HG03575 (cell line): ENCODE data around the gene TRABD2B.

Experiments
- ATAC-seq: cut with Tn5 transposase; IDR thresholded peaks from one replicate; pipeline ENCODE4 v1.9.1; 2021; ENCODE audit not compliant: unreplicated experiment, insufficient number of reproducible peaks, low FRiP score; ENCODE audit errors: extremely low read depth

The TRABD2B gene

DNA sequence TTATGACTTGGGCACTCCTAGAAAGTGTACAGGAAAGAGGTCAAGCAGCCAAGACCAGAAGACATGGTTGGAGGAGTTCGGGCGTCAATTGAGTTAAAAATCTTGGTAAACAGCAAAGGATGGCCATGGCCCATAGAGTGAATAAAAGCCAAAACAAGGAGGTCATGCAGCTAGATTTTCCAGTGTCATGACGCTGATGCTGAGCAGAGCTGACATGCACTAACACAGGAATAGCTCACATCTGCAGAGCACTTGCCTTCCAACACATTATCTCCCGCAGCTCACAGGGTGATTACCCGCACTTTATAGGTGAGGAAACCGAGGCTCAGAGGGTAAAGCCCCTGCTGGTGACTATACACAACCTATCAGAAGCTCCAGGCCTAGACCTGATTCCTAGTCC, 49.7 kb downstream of the TRABD2B start:
- ATAC-seq: no peak

DNA sequence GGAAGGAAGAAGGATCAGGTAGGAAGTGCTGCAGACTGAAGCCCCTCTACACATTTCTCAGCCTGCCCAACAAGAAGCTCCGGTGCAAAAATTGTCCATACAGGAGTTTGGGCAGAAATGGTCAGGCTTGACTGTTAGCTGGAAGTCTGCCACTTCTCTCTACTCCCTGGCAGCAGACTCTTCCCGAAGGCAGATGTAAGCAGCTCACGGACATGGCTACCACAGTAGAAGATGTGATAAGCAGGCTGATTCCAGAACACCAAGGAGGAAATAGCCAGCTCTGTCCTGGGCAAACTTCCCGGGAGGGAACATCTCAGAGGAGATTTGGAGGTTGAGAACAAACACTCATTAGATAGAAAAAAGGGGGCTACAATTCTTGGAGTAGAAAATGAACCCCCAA, 52.6 kb downstream of the TRABD2B start:
- no peak for ATAC-seq

DNA sequence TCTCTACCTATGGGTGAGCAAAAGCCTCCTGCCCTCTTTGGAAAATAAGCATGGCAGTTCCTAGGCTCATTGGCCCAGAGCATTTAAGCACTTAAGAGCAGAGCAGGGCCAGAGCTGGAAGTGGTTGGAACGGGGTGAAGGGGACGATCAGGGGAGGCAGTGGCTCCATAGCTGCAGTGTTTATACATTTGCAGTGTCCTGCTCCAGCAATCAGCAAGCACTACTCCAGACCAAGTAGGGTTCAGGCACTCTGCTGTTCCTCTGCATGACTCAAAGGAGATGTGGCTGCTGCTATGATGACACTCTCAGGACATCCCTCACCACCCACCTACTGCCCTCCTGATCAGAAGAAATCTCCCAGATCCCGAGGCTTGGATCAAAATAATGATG, 55.0 kb downstream of the TRABD2B start:
- no peak for ATAC-seq

DNA sequence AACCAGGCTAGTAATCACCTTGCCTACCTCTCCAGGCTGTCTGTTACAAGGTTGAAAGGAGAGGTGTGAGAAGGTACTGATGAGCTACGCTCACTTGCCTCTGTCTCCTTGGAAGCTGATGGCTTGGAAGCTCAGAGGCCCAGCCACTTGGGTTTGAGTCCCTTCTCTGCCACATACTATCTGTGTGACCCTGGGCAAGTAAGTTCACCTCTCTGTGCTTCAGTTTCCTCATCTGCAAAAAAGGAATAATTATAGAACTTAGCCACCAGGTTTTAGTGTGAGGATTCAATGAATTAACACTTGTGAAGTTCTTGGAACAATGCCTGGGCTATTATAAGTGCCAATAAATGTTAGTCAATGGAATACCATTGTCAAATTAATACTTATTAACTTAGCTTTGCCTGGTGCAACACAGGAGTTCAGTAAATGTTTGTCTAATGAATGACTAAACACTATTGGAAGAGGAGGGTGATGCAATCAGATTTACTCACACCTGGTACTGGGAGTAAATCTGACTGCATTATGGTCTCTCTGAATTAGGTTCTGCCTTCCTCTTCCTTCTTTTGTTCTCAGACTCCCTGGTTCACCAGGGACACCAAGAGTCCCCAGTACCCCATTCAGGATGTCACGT, 55.5 kb downstream of the TRABD2B start:
- ATAC-seq: no peak

DNA sequence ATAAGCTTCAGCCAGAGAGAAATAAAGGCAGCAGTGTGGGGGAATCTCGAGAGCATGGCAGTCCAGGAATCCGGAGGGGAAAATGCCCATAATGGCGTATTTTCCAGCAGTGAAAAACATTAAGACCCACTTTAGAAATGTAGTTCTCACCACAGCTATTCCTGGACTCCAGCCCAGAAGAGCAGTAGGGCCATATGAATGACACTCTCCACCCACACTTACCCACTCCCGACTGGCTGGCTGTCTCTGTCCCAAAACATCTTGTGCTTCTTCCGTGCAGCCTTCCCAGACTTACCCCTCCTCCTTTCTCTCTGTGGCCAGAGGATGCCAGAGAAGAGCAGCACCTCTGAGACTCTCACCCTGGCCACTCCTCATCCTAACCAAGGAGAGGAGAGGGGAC, 56.4 kb downstream of the TRABD2B start:
- no peak for ATAC-seq

DNA sequence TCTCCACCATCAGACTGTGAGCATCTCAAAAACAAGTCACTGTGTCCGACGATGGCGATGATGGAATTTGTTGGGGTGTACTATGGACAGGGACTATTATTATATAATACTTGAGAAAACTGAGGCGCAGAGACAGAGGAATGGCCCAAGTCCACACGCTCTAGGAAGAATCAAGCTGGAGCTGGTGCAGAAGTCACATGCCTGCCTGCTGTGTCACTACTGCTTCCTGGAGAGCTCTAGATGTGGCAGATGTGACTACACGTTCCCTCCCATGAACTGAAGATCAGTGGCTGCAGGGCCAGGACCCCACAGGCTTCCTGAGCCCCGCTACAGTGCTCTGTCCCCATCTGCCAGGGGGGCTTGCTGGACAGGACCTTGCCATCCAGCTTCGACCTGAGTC, 56.9 kb downstream of the TRABD2B start:
- ATAC-seq: no peak

DNA sequence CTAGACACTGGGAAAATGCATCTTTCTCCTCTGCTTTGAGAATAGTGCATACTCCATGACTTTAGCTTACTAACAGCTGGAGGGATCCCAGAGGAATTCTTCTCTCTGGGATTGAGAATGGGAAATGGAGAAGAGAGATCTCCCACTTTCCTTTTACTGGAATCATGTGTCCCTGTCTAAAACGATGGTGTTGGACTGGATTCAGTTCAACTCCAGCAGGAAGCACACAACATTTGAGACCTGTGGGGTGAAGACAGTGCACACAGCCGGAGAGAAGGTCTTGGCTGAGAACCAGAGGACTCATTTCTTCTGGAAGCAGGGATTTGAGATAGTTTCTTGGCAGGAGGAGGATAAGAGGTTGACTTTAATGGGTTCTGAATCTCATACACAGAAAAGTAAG, 58.7 kb downstream of the TRABD2B start:
- ATAC-seq: no peak

DNA sequence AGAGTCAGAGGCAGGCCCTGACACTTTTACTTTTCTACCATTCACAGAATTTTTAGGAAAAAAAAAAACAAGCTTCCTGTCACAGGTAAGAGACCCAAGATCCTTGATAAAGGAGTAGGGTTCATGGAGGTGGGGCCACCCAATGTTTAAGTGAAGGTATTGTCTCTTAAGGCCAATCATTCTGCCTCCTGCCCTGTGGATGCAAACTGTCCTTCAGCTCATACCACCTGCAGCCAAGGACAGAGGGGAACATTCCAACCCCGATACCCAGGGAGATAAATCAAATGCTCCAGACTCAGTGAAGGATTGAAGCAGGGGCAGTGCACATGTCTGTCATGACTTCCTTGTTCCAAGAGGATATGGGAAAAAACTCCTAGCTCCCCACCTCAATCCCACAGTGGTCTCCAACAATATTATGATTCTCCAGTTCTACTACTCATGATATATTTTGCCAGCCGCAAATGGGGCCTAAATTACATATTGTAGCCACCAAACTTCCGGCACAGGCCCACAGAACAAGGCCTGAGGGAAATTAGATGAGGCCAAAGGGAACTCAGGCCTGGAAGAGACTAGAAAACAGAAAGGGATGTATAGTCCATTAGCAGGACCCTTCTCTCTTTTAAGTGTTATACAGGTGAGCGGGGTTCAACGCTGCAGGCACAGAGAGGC, 59.5 kb downstream of the TRABD2B start:
- ATAC-seq: no peak

DNA sequence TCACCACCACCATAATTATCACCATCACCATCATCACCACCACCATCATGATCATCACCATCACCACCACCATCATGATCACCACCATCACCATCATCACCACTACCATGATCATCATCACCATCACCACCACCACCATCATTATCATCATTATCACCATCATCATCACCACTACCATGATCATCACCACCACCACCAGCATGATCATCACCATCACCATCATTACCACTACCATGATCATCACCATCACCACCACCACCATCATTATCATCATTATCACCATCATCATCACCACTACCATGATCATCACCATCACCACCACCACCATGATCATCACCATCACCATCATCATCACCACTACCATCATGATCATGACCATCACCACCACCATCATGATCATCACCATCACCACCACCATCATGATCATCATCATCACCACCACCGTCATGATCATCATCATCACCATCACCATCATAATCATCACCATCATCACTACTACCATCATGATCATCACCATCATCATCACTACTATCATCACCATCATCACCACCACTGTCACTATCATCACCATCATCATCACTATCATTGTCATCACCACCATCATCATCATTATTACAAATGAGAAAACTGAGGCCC, 60.2 kb downstream of the TRABD2B start:
- no peak for ATAC-seq

DNA sequence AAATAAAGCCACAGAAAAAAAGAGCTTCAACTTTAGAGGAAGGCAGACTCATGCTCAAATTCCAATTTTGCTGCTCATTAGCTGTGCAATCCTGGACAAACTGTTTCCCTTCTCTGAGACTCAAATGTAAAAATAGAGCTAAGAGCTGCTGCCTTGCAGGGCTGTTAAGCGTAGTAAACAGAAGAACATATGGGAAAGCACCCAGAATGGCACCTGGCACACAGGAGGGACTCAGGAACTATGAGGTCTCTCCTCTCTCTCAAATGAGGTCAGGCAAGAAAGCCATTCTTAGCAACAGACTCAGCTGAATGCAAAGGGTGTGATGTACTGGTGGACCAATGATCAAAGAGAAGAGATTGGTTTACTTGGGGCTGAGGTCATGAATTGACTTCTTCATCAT, 61.3 kb downstream of the TRABD2B start:
- ATAC-seq: no peak

DNA sequence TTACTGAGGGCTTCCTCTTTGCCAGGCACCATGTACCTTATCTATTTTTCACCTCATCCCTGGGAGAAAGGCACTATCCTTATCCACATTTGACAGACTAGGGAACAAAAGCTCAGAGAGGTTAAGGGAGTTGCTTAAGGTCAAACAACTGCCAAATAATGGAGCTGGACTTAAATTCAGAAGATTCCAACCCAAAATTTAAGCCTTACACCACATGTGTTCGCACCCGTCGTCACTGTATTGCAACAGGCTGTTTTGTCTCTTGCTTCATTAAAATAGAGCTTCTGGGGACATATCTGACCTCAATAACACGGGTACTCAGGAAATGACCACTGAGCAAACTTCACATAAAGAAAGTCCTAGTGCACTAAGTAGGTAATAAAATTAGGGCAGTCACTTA, 62.0 kb downstream of the TRABD2B start:
- ATAC-seq: no peak

DNA sequence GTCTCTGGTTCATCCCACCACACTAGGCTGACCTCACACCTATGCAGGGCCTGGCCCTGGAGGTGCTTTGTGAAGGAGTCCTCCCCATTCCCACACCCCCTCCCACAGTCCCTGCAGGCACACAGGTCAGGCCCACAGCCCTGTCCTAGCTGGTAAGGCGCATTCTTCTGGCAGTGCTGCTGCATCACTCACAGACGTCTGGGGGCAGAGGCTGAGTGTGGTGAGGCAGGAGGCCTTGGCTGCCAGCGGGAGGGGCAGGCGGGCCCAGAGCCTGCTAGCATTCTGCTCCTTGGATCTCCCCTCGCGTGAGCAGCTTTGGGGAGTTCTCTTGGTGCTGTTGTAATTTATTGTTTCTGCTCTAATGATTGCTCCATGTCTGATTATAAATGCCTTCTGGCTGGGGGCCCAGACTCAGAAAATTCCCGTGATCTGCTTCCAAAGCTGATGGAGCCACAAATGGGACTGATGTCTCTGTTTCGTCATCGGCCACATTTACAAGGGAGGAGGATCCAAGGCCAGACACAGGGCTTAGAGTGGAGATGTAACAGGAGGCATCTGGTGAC, 62.9 kb downstream of the TRABD2B start:
- ATAC-seq: no peak

DNA sequence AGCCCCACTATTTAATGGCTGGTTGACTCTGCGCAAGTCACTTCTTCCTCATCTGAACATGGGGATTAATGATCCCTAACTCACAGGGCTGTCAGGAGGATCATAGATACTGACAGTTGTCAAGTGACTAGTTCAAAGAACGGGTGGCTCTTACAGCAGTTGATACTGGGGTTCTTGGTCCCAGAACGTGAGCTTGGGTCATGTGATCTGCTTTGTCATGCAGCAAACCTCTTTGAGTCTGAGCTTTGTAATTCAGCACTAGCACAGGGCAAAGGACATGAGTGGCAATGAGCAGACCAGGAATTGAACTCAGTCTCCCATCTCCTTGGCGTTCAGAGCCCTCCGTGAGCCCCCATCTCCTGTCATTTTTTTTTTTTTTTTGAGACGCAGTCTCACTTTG, 64.4 kb downstream of the TRABD2B start:
- no peak for ATAC-seq

DNA sequence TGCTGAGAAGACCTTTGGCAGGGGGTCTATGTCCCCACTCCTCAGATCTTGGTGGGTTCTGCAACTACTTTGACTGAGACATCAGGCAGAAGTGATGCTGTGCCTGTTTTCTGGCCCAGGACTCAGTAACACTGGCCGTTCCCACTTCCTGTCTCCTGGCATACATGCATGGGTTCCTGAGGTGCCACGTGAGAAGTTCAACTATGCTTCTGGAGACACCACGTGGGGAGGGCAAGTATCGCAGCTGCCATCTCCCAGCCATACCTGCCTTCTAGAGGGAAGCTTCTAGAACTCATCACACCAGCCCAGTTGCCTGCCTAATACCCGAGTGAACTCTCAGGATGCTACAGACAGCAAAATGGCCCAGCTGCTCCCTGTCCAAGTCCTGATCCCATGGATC, 65.8 kb downstream of the TRABD2B start:
- ATAC-seq: no peak

DNA sequence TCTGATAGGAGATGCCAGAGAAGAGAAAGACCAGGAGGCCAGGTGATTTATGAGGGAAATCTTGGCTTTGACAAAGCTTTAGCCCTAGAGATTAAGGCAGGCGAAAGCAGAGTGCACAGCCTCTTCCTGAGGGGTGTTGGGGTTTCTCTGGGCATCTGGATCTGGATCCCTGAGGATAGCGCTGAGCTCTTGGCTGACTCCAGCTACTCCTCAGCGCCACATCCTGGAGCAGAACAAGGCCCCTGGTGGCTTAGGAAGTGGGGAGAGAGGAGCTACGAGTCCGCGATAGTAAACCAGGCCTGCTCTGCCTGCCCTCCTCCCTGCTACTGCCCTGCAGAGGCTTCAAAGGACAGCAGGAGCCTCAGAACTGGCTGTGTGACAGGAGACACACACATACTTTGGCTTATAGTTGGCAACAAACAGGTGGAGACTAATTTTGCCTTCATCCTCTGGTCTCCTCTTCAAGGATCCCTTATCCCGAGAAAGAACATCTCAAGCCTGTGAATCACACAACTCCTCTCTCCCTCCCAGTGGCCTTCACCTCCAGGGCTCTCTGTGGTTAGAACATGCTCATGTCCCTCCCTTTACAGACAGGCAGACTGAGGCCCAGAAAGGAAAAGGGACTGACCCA, 66.9 kb downstream of the TRABD2B start:
- ATAC-seq: no peak

DNA sequence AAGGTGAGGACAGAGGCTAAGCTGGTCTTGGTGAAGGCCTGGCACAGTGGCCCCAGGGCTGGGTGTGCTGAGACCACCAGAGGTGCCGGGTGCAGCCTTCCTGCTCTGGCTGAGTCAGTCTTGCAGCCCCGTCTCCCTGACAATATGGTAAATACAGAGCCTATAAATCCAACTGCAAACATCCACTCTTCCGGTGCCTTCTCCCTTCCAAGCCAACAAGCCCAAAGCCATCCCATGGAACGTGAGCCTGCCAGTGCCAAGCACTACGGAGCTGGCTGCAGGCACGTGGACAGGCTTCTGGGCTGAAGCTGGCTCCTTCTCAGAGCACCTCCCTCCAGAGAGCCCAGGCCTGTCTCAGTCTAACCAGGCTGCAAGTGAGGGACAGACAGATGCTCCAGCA, 70.0 kb downstream of the TRABD2B start:
- no peak for ATAC-seq

DNA sequence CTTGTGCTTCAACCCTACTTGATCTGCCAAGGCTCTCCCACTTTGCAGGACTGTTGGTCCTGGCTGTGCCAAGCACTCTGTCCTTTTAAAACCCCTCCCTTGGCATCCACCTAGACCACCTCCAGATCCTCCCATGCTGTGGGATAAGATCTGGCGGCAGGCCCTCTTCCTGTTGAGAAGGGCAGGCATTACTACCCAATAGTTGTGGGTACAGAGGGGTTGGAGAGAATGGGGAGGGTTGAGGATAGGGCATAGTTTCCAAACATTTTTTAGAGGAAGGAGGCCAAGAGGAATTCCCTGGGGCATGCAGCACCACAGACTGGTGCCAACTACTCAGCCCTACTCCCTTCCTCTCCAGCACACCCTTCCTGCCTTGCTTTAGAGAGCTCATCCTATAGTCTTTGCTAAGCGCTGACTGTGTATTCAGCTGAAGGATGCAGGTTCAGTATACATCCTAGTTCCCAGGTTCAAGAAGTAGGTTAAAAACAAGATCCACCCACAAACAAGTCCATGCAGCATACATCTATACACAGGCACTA, 70.7 kb downstream of the TRABD2B start:
- no peak for ATAC-seq

DNA sequence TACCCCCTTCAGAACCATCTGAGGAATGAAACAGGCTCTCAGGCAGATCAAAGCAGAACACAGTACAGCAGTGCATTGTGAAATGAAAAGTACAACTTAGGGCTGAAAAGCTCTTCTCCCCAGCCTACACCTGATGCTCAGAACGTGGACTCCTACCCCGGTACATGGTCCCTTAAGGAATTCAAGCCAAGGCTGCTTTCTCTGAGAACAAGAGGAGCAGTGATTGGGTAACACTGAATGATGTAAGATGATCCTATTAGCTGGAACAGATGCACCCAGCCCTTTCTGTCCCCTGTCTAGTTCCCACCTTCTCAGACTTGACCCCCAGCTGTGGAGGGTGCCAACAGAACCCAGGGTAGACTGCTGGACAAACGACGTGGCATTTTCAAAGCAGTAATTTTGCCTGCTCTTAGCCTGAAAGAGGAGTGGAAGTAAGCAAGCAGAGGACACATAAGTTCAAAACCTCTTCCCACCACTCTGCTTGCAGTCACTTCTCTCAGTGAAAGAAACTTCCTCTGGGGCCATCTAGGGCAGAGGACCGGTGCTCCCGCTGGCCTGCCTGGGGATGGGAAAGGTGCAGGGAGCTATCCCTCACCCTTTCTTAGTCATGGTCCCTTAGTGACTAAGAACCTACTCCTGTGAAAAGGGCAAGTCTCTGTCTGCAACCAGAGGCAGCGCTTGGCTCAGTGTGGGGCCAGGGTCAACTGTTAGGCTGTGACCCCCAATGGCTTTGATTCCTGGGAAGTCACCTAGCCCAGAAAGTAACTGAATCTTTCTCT, 72.7 kb downstream of the TRABD2B start:
- ATAC-seq: no peak

DNA sequence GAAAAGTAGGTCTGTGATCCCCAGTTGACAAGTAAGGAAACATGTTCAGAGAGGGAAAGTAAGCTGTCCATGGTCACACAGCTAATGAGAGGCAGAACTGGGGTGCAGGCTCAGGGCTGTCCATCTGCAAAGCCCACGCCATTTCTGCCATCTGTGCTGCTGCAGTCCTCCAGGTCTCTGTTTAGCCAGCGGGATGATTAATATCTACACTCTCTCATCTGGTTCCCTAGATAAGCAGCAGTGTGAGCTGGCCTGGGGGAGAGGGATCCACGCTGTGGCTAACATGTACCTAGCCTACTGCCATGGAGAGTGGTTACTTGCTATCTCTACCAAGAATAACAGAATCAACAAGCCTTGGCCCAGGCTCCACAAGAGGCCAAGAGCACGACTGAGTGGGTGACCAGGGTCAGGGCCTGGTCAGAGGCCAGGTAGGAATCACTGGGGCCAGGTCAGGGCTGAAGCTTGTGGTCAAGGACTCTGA, 75.2 kb downstream of the TRABD2B start:
- ATAC-seq: no peak
